ENCODE data around the gene SPP1.

The SPP1 gene

GRCh38 chr4:87978681-87979080, 3.2 kb downstream of the SPP1 start:
- no peak overlapping the region for H3K4me3 ChIP-seq (ENCODE audit: severe bottlenecking)
- TF ChIP-seq, protein P1, sequence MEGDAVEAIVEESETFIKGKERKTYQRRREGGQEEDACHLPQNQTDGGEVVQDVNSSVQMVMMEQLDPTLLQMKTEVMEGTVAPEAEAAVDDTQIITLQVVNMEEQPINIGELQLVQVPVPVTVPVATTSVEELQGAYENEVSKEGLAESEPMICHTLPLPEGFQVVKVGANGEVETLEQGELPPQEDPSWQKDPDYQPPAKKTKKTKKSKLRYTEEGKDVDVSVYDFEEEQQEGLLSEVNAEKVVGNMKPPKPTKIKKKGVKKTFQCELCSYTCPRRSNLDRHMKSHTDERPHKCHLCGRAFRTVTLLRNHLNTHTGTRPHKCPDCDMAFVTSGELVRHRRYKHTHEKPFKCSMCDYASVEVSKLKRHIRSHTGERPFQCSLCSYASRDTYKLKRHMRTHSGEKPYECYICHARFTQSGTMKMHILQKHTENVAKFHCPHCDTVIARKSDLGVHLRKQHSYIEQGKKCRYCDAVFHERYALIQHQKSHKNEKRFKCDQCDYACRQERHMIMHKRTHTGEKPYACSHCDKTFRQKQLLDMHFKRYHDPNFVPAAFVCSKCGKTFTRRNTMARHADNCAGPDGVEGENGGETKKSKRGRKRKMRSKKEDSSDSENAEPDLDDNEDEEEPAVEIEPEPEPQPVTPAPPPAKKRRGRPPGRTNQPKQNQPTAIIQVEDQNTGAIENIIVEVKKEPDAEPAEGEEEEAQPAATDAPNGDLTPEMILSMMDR (IDR thresholded peaks at IDR 0.05; ENCODE audit: poor library complexity, severe bottlenecking): no peak
- ATAC-seq (ENCODE audit: low read depth): no peak
- no peaks in the 10 kb centered on the region for H3K36me3 ChIP-seq (ENCODE audit: low read depth)
- H3K4me1 ChIP-seq (ENCODE audit: insufficient read depth, poor library complexity, severe bottlenecking): peaks cover 11% of the 10 kb centered on the region
- H3K9me3 ChIP-seq (ENCODE audit: severe bottlenecking): no peaks in the 10 kb centered on the region
- H3K27ac ChIP-seq (ENCODE audit: poor library complexity, severe bottlenecking): no peak overlapping the region
- DNase-seq (ENCODE audit: low spot score): no peak
- H3K27me3 ChIP-seq (ENCODE audit: insufficient read depth, poor library complexity, severe bottlenecking): no peaks in the 10 kb centered on the region

GRCh38 chr4:87979810-87980209, 4.3 kb downstream of the SPP1 start:
- Histone ChIP-seq H3K27ac (ENCODE audit: poor library complexity, severe bottlenecking) (no peak overlapping the region), H3K4me1 (ENCODE audit: insufficient read depth, poor library complexity, severe bottlenecking) (no peaks in the 10 kb centered on the region), H3K9me3 (ENCODE audit: severe bottlenecking) (no peaks in the 10 kb centered on the region), H3K4me3 (ENCODE audit: severe bottlenecking) (no peak overlapping the region), H3K27me3 (ENCODE audit: insufficient read depth, poor library complexity, severe bottlenecking) (no peaks in the 10 kb centered on the region), H3K36me3 (ENCODE audit: low read depth) (no peaks in the 10 kb centered on the region)
- TF ChIP-seq, protein P1 (IDR thresholded peaks at IDR 0.05; ENCODE audit: poor library complexity, severe bottlenecking): no peak
- ATAC-seq (ENCODE audit: low read depth) (no peak), DNase-seq (ENCODE audit: low spot score) (no peak)

- TF ChIP-seq, protein P1 (IDR thresholded peaks at IDR 0.05; ENCODE audit: poor library complexity, severe bottlenecking): no peak
- DNase-seq (ENCODE audit: low spot score) (no peak), ATAC-seq (ENCODE audit: low read depth) (no peak)
- H3K27me3 ChIP-seq (ENCODE audit: insufficient read depth, poor library complexity, severe bottlenecking): no peaks in the 10 kb centered on the region
- H3K4me1 ChIP-seq (ENCODE audit: insufficient read depth, poor library complexity, severe bottlenecking): no peaks in the 10 kb centered on the region
- no peaks in the 10 kb centered on the region for H3K9me3 ChIP-seq (ENCODE audit: severe bottlenecking)
- no peak overlapping the region for H3K4me3 ChIP-seq (ENCODE audit: severe bottlenecking)
- H3K36me3 ChIP-seq (ENCODE audit: low read depth): no peaks in the 10 kb centered on the region
- no peak overlapping the region for H3K27ac ChIP-seq (ENCODE audit: poor library complexity, severe bottlenecking)
Measured at GRCh38 chr4:87981486-87981885, 6.0 kb downstream of the SPP1 start.

DNA sequence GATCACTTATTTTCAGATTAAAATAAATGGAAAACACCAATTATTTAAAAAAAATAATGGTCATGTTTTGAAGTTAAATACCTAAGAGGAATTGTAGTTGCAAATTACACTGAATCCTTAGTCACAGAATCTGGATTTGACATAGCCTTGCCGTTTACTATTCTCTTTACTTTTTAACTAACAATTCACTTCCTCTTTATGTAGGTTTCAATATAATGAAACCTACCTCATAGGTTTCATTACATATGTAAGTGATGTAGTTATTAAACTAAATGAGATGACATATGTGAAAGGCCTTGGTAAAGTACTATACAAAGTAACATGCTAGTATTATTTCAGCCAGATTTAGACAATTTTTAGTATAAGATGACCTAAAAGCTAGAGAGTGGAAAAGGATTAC, 6.5 kb downstream of the SPP1 start:
- H3K27me3 ChIP-seq (ENCODE audit: insufficient read depth, poor library complexity, severe bottlenecking): no peaks in the 10 kb centered on the region
- H3K27ac ChIP-seq (ENCODE audit: poor library complexity, severe bottlenecking): no peak overlapping the region
- TF ChIP-seq, protein P1 (IDR thresholded peaks at IDR 0.05; ENCODE audit: poor library complexity, severe bottlenecking): no peak
- no peaks in the 10 kb centered on the region for H3K36me3 ChIP-seq (ENCODE audit: low read depth)
- H3K9me3 ChIP-seq (ENCODE audit: severe bottlenecking): no peaks in the 10 kb centered on the region
- ATAC-seq (ENCODE audit: low read depth) (no peak), DNase-seq (ENCODE audit: low spot score) (no peak)
- no peaks in the 10 kb centered on the region for H3K4me1 ChIP-seq (ENCODE audit: insufficient read depth, poor library complexity, severe bottlenecking)
- H3K4me3 ChIP-seq (ENCODE audit: severe bottlenecking): no peak overlapping the region

DNA sequence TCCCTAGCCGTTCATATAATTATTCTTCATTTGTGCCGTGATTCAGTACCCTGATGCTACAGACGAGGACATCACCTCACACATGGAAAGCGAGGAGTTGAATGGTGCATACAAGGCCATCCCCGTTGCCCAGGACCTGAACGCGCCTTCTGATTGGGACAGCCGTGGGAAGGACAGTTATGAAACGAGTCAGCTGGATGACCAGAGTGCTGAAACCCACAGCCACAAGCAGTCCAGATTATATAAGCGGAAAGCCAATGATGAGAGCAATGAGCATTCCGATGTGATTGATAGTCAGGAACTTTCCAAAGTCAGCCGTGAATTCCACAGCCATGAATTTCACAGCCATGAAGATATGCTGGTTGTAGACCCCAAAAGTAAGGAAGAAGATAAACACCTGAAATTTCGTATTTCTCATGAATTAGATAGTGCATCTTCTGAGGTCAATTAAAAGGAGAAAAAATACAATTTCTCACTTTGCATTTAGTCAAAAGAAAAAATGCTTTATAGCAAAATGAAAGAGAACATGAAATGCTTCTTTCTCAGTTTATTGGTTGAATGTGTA, 7.0 kb downstream of the SPP1 start:
- ATAC-seq (ENCODE audit: low read depth): no peak
- Histone ChIP-seq H3K4me3 (ENCODE audit: severe bottlenecking) (no peak overlapping the region), H3K4me1 (ENCODE audit: insufficient read depth, poor library complexity, severe bottlenecking) (no peaks in the 10 kb centered on the region), H3K9me3 (ENCODE audit: severe bottlenecking) (no peaks in the 10 kb centered on the region), H3K27me3 (ENCODE audit: insufficient read depth, poor library complexity, severe bottlenecking) (no peaks in the 10 kb centered on the region), H3K27ac (ENCODE audit: poor library complexity, severe bottlenecking) (no peak overlapping the region), H3K36me3 (ENCODE audit: low read depth) (no peaks in the 10 kb centered on the region)
- no peak for DNase-seq (ENCODE audit: low spot score)
- TF ChIP-seq, protein P1 (IDR thresholded peaks at IDR 0.05; ENCODE audit: poor library complexity, severe bottlenecking): no peak

Data from RWPE2 (cell line).